CD4-positive, CD25-positive, alpha-beta regulatory T cell (primary cell): ENCODE results near the gene MED15. TPM values are rescaled to one million over a fixed set of nuclear protein-coding genes. Genes with fewer than 3 reads are reported as not detected.

Experiments
- ATAC-seq, 2 donors: fragments of 150-1000 bp; cut with Tn5 transposase; one replicate each; pipeline ENCODE4 v1.10.0; 2021; ENCODE audit warnings: low read depth in 2 of 2, moderate number of reproducible peaks in 2 of 2, moderate library complexity in 1 of 2
- DNase-seq, 3 donors: peaks; one replicate each; pipeline versions ENCODE4 v3.0.0 to v3.0.0-alpha.2; 2012 to 2022; ENCODE audit warnings: mixed read lengths in 1 of 3
- H3K27ac ChIP-seq: one replicate; pipeline ENCODE4 v1.7.0; 2013; ENCODE audit warnings: mild to moderate bottlenecking, low read length; ENCODE audit not compliant: insufficient read depth, poor library complexity, severe bottlenecking
- H3K27me3 ChIP-seq: one replicate; pipeline ENCODE4 v1.7.0; 2013; ENCODE audit warnings: low read length; ENCODE audit not compliant: control insufficient read depth, insufficient read depth
- H3K36me3 ChIP-seq: one replicate; pipeline ENCODE4 v1.7.0; 2013; ENCODE audit warnings: mild to moderate bottlenecking, low read length, moderate library complexity; ENCODE audit not compliant: control insufficient read depth, insufficient read depth
- H3K4me1 ChIP-seq: 2 replicates; pipeline ENCODE4 v1.7.0; 2013; ENCODE audit warnings: mild to moderate bottlenecking, low read length; ENCODE audit not compliant: insufficient read depth, control insufficient read depth, poor library complexity, severe bottlenecking
- H3K4me3 ChIP-seq: one replicate; pipeline ENCODE4 v1.7.0; 2013; ENCODE audit warnings: low read depth, mild to moderate bottlenecking, low read length, moderate library complexity
- H3K9me3 ChIP-seq, 2 experiments: 1 replicate in 1 of 2; 2 replicates in 1 of 2; pipeline ENCODE4 v1.7.0; 2013; ENCODE audit warnings: low read length in 2 of 2, mild to moderate bottlenecking in 1 of 2, moderate library complexity in 1 of 2; ENCODE audit not compliant: control insufficient read depth in 2 of 2
- H3K27ac Mint-ChIP-seq, 3 donors: one replicate each; pipeline ENCODE4 v1.8.0; 2020 to 2022; ENCODE audit warnings: mild to moderate bottlenecking in 3 of 3, mixed read lengths in 3 of 3, moderate library complexity in 2 of 3
- H3K27me3 Mint-ChIP-seq: one replicate; pipeline ENCODE4 v1.8.0; 2022; ENCODE audit warnings: mild to moderate bottlenecking, mixed read lengths
- H3K36me3 Mint-ChIP-seq: one replicate; pipeline ENCODE4 v1.8.0; 2020; ENCODE audit warnings: mixed read lengths
- H3K4me1 Mint-ChIP-seq, 4 donors: one replicate each; pipeline ENCODE4 v1.8.0; 2020 to 2022; ENCODE audit warnings: mixed read lengths in 4 of 4, mild to moderate bottlenecking in 1 of 4
- H3K4me3 Mint-ChIP-seq, 4 donors: one replicate each; pipeline ENCODE4 v1.8.0; 2020 to 2022; ENCODE audit warnings: mild to moderate bottlenecking in 4 of 4, mixed read lengths in 4 of 4, moderate library complexity in 3 of 4
- H3K9me3 Mint-ChIP-seq, 7 donors: one replicate each; pipeline ENCODE4 v1.8.0; 2020 to 2022; ENCODE audit warnings: mixed read lengths in 7 of 7, mild to moderate bottlenecking in 3 of 7, moderate library complexity in 2 of 7
- polyA plus RNA-seq, 4 donors: library from polyadenylated mRNA; unstranded; fragments of 300-500 nt; fragmentation: Illumina TruSeq; gene quantifications; one replicate each; pipeline ENCODE4 v1.2.3, GENCODE V29; 2021
- total RNA-seq: library from RNA; stranded (reverse); gene quantifications from one replicate; pipeline ENCODE4 v1.2.3, GENCODE V29; 2022

The MED15 gene
- total and polyA plus RNA-seq, 5 donors from 2014 or later = 35.1 to 397 (median 41.6) TPM

GRCh38 chr22:20604776-20605221 is 97.4 kb downstream of the MED15 start:
- H3K27me3 Mint-ChIP-seq = peaks cover 9% of the 10 kb centered on the region
- H3K27ac Mint-ChIP-seq = peak overlapping the region in 1 of 3 donors; percentile 11
- Histone ChIP-seq H3K27me3 (no peaks in the 10 kb centered on the region), H3K9me3 (no peaks in the 10 kb centered on the region), H3K27ac (no peak overlapping the region), H3K36me3 (no peaks in the 10 kb centered on the region), H3K4me3 (no peak overlapping the region), H3K4me1 (peaks cover 6% of the 10 kb centered on the region)
- no peak overlapping the region for H3K4me3 Mint-ChIP-seq
- peaks cover 0 to 2% (median 0%) of the 10 kb centered on the region in 7 donors for H3K9me3 Mint-ChIP-seq
- no peak for DNase-seq
- no peaks in the 10 kb centered on the region for H3K36me3 Mint-ChIP-seq
- ATAC-seq = no peak
- peaks cover 0 to 21% (median 0%) of the 10 kb centered on the region in 4 donors for H3K4me1 Mint-ChIP-seq

- H3K27me3 Mint-ChIP-seq = peaks cover 8% of the 10 kb centered on the region
- H3K4me1 Mint-ChIP-seq = peaks cover 0 to 19% (median 0%) of the 10 kb centered on the region in 4 donors
- Histone ChIP-seq H3K4me1 (peaks cover 6% of the 10 kb centered on the region), H3K36me3 (no peaks in the 10 kb centered on the region), H3K27ac (no peak overlapping the region), H3K4me3 (no peak overlapping the region), H3K27me3 (no peaks in the 10 kb centered on the region), H3K9me3 (no peaks in the 10 kb centered on the region)
- ATAC-seq (no peak), DNase-seq (no peak)
- H3K4me3 Mint-ChIP-seq = no peak overlapping the region
- no peak overlapping the region for H3K27ac Mint-ChIP-seq
- H3K9me3 Mint-ChIP-seq = no peaks in the 10 kb centered on the region
- no peaks in the 10 kb centered on the region for H3K36me3 Mint-ChIP-seq
These were observed 97.9 kb downstream of the MED15 start for GRCh38 chr22:20605328-20605727.

- Histone ChIP-seq H3K4me3 (no peak overlapping the region), H3K4me1 (peaks cover 6% of the 10 kb centered on the region), H3K27ac (no peak overlapping the region), H3K27me3 (no peaks in the 10 kb centered on the region), H3K9me3 (no peaks in the 10 kb centered on the region), H3K36me3 (no peaks in the 10 kb centered on the region)
- Mint-ChIP-seq H3K36me3 (no peaks in the 10 kb centered on the region), H3K4me3 (peak overlapping the region in 1 of 4 donors; percentile 13), H3K9me3 (no peaks in the 10 kb centered on the region), H3K27ac (no peak overlapping the region), H3K4me1 (peaks cover 0 to 19% (median 0%) of the 10 kb centered on the region in 4 donors), H3K27me3 (peaks cover 4% of the 10 kb centered on the region)
- DNase-seq (peak; percentile 41 to 81 (median 64)), ATAC-seq (peak; percentile 79)
These were observed 98.8 kb downstream of the MED15 start for GRCh38 chr22:20606041-20606783.

- Histone ChIP-seq H3K27ac (no peak overlapping the region), H3K9me3 (no peaks in the 10 kb centered on the region), H3K4me3 (no peak overlapping the region), H3K4me1 (peaks cover 6% of the 10 kb centered on the region), H3K36me3 (no peaks in the 10 kb centered on the region), H3K27me3 (no peaks in the 10 kb centered on the region)
- no peak overlapping the region for H3K4me3 Mint-ChIP-seq
- DNase-seq (no peak), ATAC-seq (no peak)
- H3K9me3 Mint-ChIP-seq = no peaks in the 10 kb centered on the region
- H3K27ac Mint-ChIP-seq = no peak overlapping the region
- no peaks in the 10 kb centered on the region for H3K36me3 Mint-ChIP-seq
- peaks cover 4% of the 10 kb centered on the region for H3K27me3 Mint-ChIP-seq
- H3K4me1 Mint-ChIP-seq = peaks cover 0 to 19% (median 0%) of the 10 kb centered on the region in 4 donors
These were observed 99.3 kb downstream of the MED15 start for GRCh38 chr22:20606784-20607128.

DNA sequence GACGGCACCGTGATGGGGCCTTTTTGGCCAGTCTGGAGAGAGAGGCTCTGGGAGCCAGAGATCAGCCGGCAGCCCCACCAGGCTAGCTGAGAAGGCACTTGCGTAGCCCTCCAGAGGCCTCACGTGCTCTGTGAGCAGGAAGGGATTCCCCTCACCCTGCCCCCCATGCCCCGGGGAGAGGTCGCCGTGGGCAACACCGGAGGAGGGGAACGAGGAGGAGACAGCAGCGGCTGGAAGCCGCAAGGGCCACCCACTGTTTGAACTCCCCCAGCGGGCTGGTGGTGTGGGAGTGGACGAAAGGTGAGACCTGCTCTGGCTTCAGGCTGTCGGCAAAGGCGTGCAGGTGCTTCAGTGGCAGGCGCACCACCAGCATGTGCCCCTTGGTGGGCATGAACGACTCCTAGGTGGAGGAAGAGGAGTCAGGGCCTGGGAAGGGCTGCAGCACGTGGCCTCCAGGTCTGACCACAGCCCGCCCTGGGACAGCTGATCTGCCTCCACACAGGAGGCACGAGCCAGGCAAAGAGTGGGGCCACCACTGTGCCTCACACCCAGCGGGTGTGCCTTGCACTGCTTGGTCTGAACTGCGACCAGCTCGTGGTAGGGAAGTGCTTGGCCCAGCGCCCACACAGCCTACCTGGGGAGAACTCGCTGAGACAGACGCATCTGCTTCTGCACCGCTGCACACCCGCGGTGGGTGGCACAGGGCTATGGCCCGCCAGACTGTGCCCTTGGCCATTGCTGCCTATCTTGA is 99.9 kb downstream of the MED15 start:
- H3K9me3 ChIP-seq = no peaks in the 10 kb centered on the region
- no peak for DNase-seq
- Mint-ChIP-seq H3K4me3 (no peak overlapping the region), H3K9me3 (no peaks in the 10 kb centered on the region), H3K27me3 (peaks cover 4% of the 10 kb centered on the region), H3K4me1 (peaks cover 0 to 17% (median 0%) of the 10 kb centered on the region in 4 donors), H3K27ac (no peak overlapping the region), H3K36me3 (no peaks in the 10 kb centered on the region)
- ATAC-seq = no peak
- no peak overlapping the region for H3K27ac ChIP-seq
- H3K27me3 ChIP-seq = no peaks in the 10 kb centered on the region
- H3K4me1 ChIP-seq = peaks cover 6% of the 10 kb centered on the region
- no peak overlapping the region for H3K4me3 ChIP-seq
- no peaks in the 10 kb centered on the region for H3K36me3 ChIP-seq

GRCh38 chr22:20610243-20610686 is 102.9 kb downstream of the MED15 start:
- H3K27me3 ChIP-seq = no peaks in the 10 kb centered on the region
- peaks cover 4% of the 10 kb centered on the region for H3K27me3 Mint-ChIP-seq
- no peaks in the 10 kb centered on the region for H3K9me3 Mint-ChIP-seq
- H3K4me3 Mint-ChIP-seq = no peak overlapping the region
- H3K4me1 ChIP-seq = peaks cover 6% of the 10 kb centered on the region
- no peak overlapping the region for H3K27ac Mint-ChIP-seq
- no peaks in the 10 kb centered on the region for H3K36me3 Mint-ChIP-seq
- no peak for DNase-seq
- H3K36me3 ChIP-seq = no peaks in the 10 kb centered on the region
- no peak for ATAC-seq
- H3K27ac ChIP-seq = no peak overlapping the region
- no peak overlapping the region for H3K4me3 ChIP-seq
- H3K4me1 Mint-ChIP-seq = peaks cover 0 to 12% (median 0%) of the 10 kb centered on the region in 4 donors
- H3K9me3 ChIP-seq = no peaks in the 10 kb centered on the region

GRCh38 chr22:20610757-20611156 is 103.3 kb downstream of the MED15 start:
- H3K4me1 ChIP-seq = peaks cover 6% of the 10 kb centered on the region
- no peak overlapping the region for H3K27ac ChIP-seq

More at GRCh38 chr22:20610757-20611156, 103.3 kb downstream of the MED15 start:
- Mint-ChIP-seq H3K4me3 (no peak overlapping the region), H3K27me3 (peaks cover 4% of the 10 kb centered on the region), H3K27ac (no peak overlapping the region), H3K4me1 (peaks cover 0 to 8% (median 0%) of the 10 kb centered on the region in 4 donors), H3K36me3 (no peaks in the 10 kb centered on the region), H3K9me3 (no peaks in the 10 kb centered on the region)
- no peak for DNase-seq
- H3K27me3 ChIP-seq = no peaks in the 10 kb centered on the region
- no peak overlapping the region for H3K4me3 ChIP-seq
- ATAC-seq = no peak
- H3K9me3 ChIP-seq = no peaks in the 10 kb centered on the region
- H3K36me3 ChIP-seq = no peaks in the 10 kb centered on the region
